GM13977 (cell line): Measurements from ENCODE around the gene MEIS2.

Experiments
- DNase-seq: peaks from one replicate; pipeline ENCODE4 v3.0.0; 2012; ENCODE audit warnings: low spot score
- in situ Hi-C: fragments of 300-500 bp; cut with MboI; formaldehyde crosslinking; loops from one replicate; pipeline ENCODE4 v1.12.0; 2022; ENCODE audit warnings: low sequenced_read_pairs, low pct_unique_long_range_greater_than_20kb, mixed read lengths, inconsistent platforms; ENCODE audit not compliant: unreplicated experiment
- TF ChIP-seq, protein P1 (sequence below): IDR thresholded peaks from 2 replicates; pipeline ENCODE4 v1.5.1; 2012; ENCODE audit warnings: mild to moderate bottlenecking, control low read depth; ENCODE audit not compliant: insufficient read depth; ENCODE audit errors: extremely low read depth, missing control alignments

MEIS2 gene

DNA sequence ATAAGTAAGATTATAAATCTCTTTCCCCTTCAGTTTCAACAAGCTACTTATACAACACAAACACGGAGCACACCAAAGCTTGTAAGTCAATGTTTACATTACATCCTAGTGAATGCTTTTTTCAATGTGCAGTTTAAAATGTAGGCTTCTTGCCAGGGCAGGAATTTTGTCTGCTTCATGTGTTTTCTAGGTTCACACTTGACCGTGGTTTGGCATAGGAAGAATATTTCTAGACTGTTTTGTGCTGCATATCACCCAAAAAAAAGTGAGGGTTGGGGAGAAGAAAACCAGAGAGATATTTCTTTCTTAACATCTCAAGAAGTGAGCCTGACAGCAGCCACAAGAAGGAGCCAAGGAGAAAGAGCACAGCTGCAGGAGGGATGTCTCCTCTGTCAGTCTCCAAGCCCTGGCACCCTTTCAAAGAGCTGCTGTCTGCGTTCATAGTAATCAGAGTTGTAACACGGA lies 255.8 kb downstream of the MEIS2 start:
- in situ Hi-C loops, result no loop called here
- TF ChIP-seq, protein P1, sequence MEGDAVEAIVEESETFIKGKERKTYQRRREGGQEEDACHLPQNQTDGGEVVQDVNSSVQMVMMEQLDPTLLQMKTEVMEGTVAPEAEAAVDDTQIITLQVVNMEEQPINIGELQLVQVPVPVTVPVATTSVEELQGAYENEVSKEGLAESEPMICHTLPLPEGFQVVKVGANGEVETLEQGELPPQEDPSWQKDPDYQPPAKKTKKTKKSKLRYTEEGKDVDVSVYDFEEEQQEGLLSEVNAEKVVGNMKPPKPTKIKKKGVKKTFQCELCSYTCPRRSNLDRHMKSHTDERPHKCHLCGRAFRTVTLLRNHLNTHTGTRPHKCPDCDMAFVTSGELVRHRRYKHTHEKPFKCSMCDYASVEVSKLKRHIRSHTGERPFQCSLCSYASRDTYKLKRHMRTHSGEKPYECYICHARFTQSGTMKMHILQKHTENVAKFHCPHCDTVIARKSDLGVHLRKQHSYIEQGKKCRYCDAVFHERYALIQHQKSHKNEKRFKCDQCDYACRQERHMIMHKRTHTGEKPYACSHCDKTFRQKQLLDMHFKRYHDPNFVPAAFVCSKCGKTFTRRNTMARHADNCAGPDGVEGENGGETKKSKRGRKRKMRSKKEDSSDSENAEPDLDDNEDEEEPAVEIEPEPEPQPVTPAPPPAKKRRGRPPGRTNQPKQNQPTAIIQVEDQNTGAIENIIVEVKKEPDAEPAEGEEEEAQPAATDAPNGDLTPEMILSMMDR, result no peak
- no peak for DNase-seq

DNA sequence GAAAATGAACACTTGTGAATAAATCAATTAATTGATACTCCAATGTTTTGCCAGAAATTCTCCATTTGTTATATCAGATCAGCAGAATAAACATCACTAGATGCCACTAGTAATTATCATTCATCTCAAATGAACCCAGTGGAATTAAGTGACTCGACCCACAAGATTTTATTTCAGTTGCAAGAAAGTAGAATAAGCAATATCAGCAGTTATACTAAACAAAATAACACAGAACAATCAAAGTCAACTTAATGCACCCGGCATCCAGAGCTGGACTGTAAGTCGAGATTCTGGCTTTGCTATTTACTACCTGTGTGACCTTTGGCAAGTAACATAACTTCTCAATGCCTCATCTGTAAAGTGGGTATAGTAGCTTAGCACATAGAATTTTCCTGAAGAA lies 256.5 kb downstream of the MEIS2 start:
- DNase-seq, result no peak
- TF ChIP-seq, protein P1, result no peak
- in situ Hi-C loops, result no loop called here

DNA sequence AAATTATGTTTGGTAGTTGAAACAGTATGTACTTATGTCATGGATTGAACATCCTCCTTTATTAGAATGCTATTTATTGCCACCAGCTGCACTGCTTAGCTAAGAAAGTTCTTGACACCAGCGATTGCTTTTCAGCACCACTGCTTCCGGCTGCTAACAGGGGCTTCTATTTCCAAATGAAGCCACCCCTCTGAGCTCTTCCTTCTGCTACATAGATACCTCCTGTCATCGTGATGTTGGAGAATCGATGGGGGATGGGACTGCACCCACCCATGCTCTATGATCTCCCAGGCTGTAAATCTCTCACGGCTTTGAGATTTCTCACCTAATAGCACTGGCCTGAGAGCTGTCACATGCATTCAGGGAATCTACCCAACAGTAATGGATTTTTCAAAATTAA lies 259.2 kb downstream of the MEIS2 start:
- in situ Hi-C loops, result no loop called here
- no peak for DNase-seq
- TF ChIP-seq, protein P1, result no peak
